Adipocyte (in vitro differentiated cells): ENCODE data around the gene OTOGL.
"Not testable (repeated sequence)": the region's sequence is repeated elsewhere in the genome, so short reads cannot be mapped to it uniquely, and the experiment has no call there.

ENCODE experiments used
- DNase-seq: peaks from one replicate; pipeline ENCODE4 v3.0.0-alpha.2; 2015; ENCODE audit warnings: low read depth
- H3K27me3 ChIP-seq: replicated peaks from 2 replicates; pipeline ENCODE4 v1.7.0; 2013; ENCODE audit warnings: mild to moderate bottlenecking, low read length, moderate library complexity; ENCODE audit not compliant: control insufficient read depth, insufficient read depth
- H3K36me3 ChIP-seq: 2 replicates; pipeline ENCODE4 v1.7.0; 2013; ENCODE audit warnings: low read length, mild to moderate bottlenecking, moderate library complexity; ENCODE audit not compliant: control insufficient read depth, insufficient read depth, severe bottlenecking
- H3K4me1 ChIP-seq: 2 replicates; pipeline ENCODE4 v1.7.0; 2013; ENCODE audit warnings: mild to moderate bottlenecking, low read length, moderate library complexity; ENCODE audit not compliant: control insufficient read depth, insufficient read depth
- H3K4me3 ChIP-seq: 2 replicates; pipeline ENCODE4 v1.7.0; 2013; ENCODE audit warnings: mild to moderate bottlenecking, low read length, moderate library complexity
- H3K9ac ChIP-seq: 2 replicates; pipeline ENCODE4 v1.7.0; 2013; ENCODE audit warnings: mild to moderate bottlenecking, low read length, moderate library complexity
- H3K9me3 ChIP-seq: 2 replicates; pipeline ENCODE4 v1.7.0; 2013; ENCODE audit warnings: mild to moderate bottlenecking, low read length, moderate library complexity; ENCODE audit not compliant: control insufficient read depth

The OTOGL gene

DNA sequence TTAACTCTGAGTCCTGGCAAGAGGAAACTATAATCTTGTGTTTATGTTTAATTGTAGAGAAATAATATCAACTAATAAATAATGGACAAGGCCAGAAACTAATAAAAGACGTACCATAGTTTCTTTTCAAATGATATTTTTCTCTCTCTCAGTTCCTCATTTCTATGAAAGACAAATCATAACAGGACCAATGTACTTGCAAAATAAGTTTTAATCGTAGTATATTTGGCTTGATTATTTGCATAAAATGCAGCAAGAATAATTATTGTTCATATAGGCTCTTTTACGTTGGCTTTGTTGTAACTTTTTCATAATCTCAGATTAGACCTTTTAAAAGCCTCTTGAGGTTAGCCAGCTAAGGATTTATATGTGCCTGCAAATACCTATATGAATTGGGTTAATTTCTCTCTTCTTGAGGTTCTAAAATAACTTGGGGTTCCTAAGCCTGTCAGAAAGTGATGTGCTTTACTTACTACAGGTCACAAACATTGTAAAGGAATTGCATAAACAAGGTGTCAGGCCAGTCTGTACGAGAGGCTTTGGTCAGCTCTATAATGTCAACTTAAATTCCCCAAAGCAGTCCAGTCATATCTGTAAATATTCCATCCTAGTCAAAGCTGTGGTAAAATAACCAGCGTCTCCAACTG lies 191.9 kb downstream of the OTOGL start:
- DNase-seq = no peak
- H3K36me3 ChIP-seq = no peaks in the 10 kb centered on the region
- peaks cover 2% of the 10 kb centered on the region for H3K9me3 ChIP-seq
- H3K4me3 ChIP-seq = no peak overlapping the region
- no peaks in the 10 kb centered on the region for H3K27me3 ChIP-seq
- H3K9ac ChIP-seq = no peak overlapping the region
- no peaks in the 10 kb centered on the region for H3K4me1 ChIP-seq

DNA sequence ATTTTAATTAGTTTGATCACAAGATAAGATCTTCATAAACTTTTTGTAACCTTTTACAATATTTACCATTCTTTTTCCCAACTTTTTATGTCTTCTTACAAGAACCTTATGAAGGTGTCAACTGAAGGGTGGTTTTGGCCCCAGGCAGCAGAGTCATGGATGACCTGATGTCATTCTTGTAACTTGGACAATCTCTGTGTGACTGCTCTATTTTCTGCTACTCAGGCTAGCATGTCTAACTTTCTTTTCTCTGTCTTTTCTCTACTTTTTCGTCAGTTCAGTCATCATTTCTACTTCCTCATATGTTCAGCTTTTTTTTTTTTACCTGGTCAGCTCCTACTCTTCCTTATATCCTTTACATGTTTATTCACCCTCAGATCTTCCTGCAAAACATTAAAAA lies 194.0 kb downstream of the OTOGL start:
- H3K9me3 ChIP-seq = peaks cover 2% of the 10 kb centered on the region
- H3K4me3 ChIP-seq = no peak overlapping the region

DNA sequence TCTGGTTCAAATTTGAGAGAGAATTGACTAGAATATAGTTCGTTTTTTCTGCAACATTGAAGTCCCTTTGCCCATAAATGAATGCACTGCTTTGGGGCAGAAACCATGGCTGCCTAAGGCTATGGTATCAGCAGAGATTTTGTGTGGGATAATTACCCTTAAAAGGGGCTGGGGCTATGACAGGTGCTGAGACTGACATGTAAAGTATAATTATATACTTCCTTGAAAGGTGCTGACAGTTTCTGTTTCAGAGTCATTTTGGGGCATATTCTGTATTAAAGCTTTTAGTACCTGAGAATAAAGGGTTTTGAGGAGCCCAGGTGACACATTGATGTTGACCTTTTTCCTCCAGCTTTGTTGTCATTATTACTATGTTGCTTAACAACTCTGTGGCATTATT lies 194.4 kb downstream of the OTOGL start:
- Histone ChIP-seq H3K36me3 (no peaks in the 10 kb centered on the region), H3K27me3 (no peaks in the 10 kb centered on the region), H3K9me3 (peaks cover 2% of the 10 kb centered on the region), H3K4me3 (no peak overlapping the region), H3K4me1 (no peaks in the 10 kb centered on the region), H3K9ac (no peak overlapping the region)
- DNase-seq = no peak

More for the DNA sequence above, 194.0 kb downstream of the OTOGL start:
- Histone ChIP-seq H3K36me3 (no peaks in the 10 kb centered on the region), H3K9ac (no peak overlapping the region), H3K27me3 (no peaks in the 10 kb centered on the region), H3K4me1 (no peaks in the 10 kb centered on the region)
- DNase-seq = no peak

DNA sequence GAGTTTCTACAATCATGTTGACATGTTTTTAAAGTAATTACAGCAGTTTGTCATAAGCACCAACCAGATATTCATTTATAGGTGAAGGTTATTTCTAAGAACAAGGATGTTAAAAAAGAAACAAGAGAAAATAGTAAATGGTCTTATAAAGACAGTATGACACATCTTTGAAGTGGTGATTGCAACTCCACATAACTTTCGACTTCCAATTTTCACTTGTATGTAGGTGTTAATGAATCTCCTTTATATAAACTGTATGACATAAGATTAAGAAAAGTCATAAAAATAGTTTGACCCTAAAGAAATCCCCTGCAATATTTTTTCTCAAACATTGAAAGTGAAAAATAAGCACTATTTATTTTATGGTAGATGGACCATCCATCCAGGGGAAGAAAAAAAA lies 199.9 kb downstream of the OTOGL start:
- no peaks in the 10 kb centered on the region for H3K36me3 ChIP-seq
- H3K4me3 ChIP-seq = no peak overlapping the region
- no peaks in the 10 kb centered on the region for H3K9me3 ChIP-seq
- no peaks in the 10 kb centered on the region for H3K27me3 ChIP-seq
- DNase-seq = no peak
- H3K4me1 ChIP-seq = no peaks in the 10 kb centered on the region
- H3K9ac ChIP-seq = no peak overlapping the region

DNA sequence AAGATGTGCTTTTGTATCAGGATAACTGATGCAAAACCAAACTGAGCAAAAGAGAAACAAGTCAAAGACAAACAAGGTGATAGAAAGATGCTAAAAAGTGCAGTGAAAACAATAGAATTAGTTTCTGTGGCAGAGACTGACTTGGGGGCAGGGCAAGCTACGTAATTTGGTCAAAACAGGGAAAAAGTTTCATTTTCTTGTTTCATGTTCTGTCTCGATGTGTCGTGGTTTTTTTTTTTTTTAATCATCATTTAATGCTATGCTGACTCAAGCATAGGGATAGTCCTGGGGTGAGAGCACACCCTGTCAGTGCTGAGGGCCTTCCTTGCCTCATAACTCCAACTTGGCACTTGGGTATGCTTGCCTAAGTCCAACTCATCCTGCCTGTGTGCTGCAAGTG lies 200.6 kb downstream of the OTOGL start:
- no peak for DNase-seq
- no peaks in the 10 kb centered on the region for H3K36me3 ChIP-seq
- H3K9me3 ChIP-seq = no peaks in the 10 kb centered on the region
- no peaks in the 10 kb centered on the region for H3K27me3 ChIP-seq
- no peaks in the 10 kb centered on the region for H3K4me1 ChIP-seq
- H3K9ac ChIP-seq = no peak overlapping the region
- H3K4me3 ChIP-seq = no peak overlapping the region

DNA sequence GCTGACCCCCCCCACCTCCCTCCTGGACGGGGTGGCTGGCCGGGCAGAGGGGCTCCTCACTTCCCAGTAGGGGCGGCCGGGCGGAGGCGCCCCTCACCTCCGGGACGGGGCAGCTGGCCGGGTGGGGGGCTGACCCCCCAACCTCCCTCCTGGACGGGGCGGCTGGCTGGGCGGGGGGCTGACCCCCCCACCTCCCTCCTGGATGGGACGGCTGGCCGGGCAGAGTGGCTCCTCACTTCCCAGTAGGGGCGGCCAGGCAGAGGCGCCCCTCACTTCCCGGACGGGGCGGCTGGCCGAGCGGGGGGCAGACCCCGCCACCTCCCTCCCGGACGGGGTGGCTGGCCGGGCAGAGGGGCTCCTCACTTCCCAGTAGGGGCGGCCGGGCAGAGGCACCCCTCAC lies 208.1 kb downstream of the OTOGL start:
- not testable (repeated sequence) for H3K9me3 ChIP-seq, H3K27me3 ChIP-seq, H3K4me1 ChIP-seq, H3K36me3 ChIP-seq, H3K4me3 ChIP-seq, DNase-seq, H3K9ac ChIP-seq

DNA sequence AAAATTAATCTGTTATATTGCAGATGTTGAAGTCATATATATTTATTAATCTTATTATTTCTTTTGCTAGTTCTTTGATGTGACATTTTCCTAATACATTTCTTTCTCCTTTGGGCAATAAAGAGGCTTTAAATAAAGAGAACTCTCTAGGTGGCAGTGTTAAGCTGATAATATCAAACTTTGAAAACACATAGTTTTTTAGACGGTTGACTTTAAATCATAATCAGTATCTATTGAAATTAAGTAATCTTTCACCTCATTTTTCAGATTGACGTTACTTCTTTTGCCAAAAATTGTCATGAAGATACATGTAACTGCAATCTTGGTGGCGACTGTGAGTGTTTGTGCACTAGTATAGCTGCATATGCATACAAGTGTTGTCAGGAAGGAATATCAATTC lies 213.9 kb downstream of the OTOGL start:
- H3K36me3 ChIP-seq = no peaks in the 10 kb centered on the region
- H3K27me3 ChIP-seq = no peaks in the 10 kb centered on the region
- peak; percentile 50 for DNase-seq
- H3K9ac ChIP-seq = no peak overlapping the region
- H3K4me3 ChIP-seq = no peak overlapping the region
- H3K9me3 ChIP-seq = no peaks in the 10 kb centered on the region
- H3K4me1 ChIP-seq = no peaks in the 10 kb centered on the region

DNA sequence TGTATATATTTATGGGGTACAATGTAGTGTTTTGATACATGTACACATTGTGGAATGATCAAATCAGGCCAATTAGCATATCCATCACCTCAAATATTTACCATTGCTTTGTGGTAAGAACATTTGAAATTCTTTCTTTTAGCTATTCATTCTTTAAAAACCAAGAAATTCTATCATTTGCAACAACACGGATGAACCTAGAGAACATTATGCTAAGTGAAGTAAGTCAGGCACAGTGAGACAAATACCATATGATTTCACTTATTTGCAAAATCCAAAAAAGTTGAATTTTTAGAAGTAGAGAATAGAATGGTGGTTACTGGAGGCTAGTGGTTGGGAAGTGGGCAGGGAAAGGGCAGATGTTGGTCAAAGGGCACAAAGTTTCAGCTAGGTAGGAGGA lies 215.4 kb downstream of the OTOGL start:
- H3K27me3 ChIP-seq = no peaks in the 10 kb centered on the region
- no peaks in the 10 kb centered on the region for H3K36me3 ChIP-seq
- no peak overlapping the region for H3K9ac ChIP-seq
- H3K4me3 ChIP-seq = no peak overlapping the region
- no peaks in the 10 kb centered on the region for H3K4me1 ChIP-seq
- no peaks in the 10 kb centered on the region for H3K9me3 ChIP-seq
- DNase-seq = peak; percentile 32

DNA sequence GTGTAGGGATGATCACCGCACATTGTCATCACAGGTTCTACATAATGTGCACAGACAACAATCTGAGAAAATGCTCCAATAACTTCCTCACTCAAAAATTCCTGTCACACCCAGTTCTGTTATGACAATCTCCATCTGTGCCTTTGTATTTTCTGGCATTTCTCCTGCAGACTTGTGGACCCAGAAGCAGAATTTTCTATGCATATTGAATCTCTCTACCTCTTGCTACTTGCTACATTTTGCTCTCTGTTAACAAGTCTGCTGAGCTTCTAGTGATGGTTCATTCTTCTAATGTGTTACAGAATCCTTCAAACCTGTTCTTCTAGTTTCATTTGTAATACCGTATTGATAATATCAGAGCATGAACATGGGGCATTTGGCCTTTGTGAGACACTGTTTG lies 216.9 kb downstream of the OTOGL start:
- Histone ChIP-seq H3K36me3 (no peaks in the 10 kb centered on the region), H3K4me3 (no peak overlapping the region)

DNA sequence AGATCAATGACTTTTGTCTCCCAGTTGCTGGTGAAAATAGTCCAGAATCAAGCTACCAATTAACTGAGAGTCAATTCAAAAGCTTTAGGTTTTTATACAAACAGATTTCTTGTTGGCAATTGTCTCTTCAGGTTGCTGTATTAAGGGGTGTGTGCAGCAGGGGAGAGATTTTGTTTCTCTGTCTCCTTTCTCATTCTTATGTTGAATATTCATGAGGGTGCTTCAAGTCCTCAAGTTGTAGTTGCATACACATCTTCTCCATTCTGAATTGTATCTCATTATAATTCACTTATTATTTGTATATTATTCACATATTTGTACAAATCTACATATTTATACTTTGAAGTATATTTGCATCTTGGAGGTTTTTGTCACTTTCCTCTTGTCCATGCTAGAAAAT lies 218.0 kb downstream of the OTOGL start:
- no peaks in the 10 kb centered on the region for H3K27me3 ChIP-seq
- no peak overlapping the region for H3K4me3 ChIP-seq
- no peak for DNase-seq
- no peak overlapping the region for H3K9ac ChIP-seq
- peaks cover 11% of the 10 kb centered on the region for H3K4me1 ChIP-seq
- H3K9me3 ChIP-seq = no peaks in the 10 kb centered on the region
- H3K36me3 ChIP-seq = no peaks in the 10 kb centered on the region

More for the DNA sequence above, 216.9 kb downstream of the OTOGL start:
- DNase-seq = peak; percentile 25
- H3K27me3 ChIP-seq = no peaks in the 10 kb centered on the region
- no peak overlapping the region for H3K9ac ChIP-seq
- peaks cover 5% of the 10 kb centered on the region for H3K4me1 ChIP-seq
- H3K9me3 ChIP-seq = no peaks in the 10 kb centered on the region

DNA sequence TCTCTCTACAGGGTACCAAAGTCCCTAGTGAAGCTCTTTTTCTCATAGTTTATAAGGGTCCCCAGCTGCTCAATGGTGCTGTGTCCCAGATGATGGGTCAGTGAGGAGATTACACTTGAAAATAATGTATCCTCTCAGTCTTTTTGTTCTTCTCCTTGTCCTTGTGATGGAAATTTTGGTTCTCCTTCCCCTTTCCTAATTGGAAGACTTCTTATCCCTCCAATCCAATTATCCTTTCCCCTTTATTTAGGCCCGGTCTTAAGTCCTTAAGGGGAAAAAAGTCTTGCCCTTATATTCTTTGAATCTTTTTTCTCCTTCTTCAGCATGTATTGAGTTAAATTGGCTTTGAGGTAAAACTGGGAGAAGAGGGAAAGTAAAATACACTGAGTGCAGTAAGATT lies 218.6 kb downstream of the OTOGL start:
- H3K9ac ChIP-seq = no peak overlapping the region
- H3K36me3 ChIP-seq = no peaks in the 10 kb centered on the region
- no peak for DNase-seq
- no peaks in the 10 kb centered on the region for H3K9me3 ChIP-seq
- no peak overlapping the region for H3K4me3 ChIP-seq
- peaks cover 11% of the 10 kb centered on the region for H3K4me1 ChIP-seq
- no peaks in the 10 kb centered on the region for H3K27me3 ChIP-seq

DNA sequence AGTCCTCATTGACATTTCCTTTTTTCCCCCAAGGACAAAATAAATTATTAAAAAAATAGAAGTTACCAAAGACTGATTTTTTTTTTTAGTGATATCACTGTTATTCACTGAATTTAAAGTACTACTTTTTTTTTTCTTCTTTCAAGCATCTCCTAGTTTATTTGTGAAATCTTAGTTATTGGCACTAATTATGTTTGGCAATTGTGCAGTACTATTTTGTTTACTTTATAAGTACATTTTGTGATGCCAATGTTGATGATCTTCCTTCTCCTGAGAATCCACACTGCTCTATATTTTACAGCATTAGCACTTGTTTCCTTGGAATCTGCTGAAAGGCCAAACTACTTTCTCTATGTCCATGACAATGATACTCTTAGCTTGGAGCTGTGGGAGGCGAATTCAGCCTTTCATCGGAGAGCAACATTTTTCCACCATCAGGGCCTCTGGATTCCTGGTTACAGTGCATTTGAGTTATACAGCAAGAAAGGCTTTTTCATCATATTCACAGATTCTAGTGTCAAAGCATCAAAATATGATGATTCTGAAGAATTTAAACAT lies 220.9 kb downstream of the OTOGL start:
- Histone ChIP-seq H3K9me3 (no peaks in the 10 kb centered on the region), H3K4me1 (peaks cover 11% of the 10 kb centered on the region), H3K36me3 (no peaks in the 10 kb centered on the region), H3K4me3 (no peak overlapping the region), H3K9ac (no peak overlapping the region), H3K27me3 (no peaks in the 10 kb centered on the region)
- DNase-seq = no peak
